H1 (cell line): Measurements from ENCODE around the gene PHLPP2.

Source experiments
- ATF2 ChIP-seq: IDR thresholded peaks from 2 replicates; pipeline ENCODE4 v1.6.1; 2012; ENCODE audit warnings: low read length, inconsistent platforms
- CEBPB ChIP-seq: IDR thresholded peaks from 2 replicates; pipeline ENCODE4 v1.6.1; 2012; ENCODE audit warnings: low read depth, low read length
- CTCF ChIP-seq, 3 experiments: IDR thresholded peaks; 1 replicate in 2 of 3; 2 replicates in 1 of 3; pipeline versions ENCODE4 v1.5.1 to v1.6.1; 2011; ENCODE audit warnings: low read length in 3 of 3, mild to moderate bottlenecking in 3 of 3, inconsistent platforms in 2 of 3, low read depth in 1 of 3, moderate library complexity in 1 of 3; ENCODE audit not compliant: insufficient read depth in 1 of 3; ENCODE audit errors: control extremely low read depth in 1 of 3
- E2F6 ChIP-seq: IDR thresholded peaks from 2 replicates; pipeline ENCODE4 v1.6.1; 2012; ENCODE audit warnings: inconsistent platforms
- EZH2 ChIP-seq: fragments of 200-600 bp; sonication (generic); IDR thresholded peaks from 2 replicates; pipeline ENCODE4 v1.7.1; 2012; ENCODE audit warnings: low read depth, mild to moderate bottlenecking, moderate library complexity, low read length, inconsistent platforms; ENCODE audit not compliant: severe bottlenecking
- TAF7 ChIP-seq: optimal IDR thresholded peaks from 2 replicates; pipeline ENCODE3; 2011; ENCODE audit warnings: low read depth, mild to moderate bottlenecking, inconsistent platforms, low read length, moderate library complexity, borderline replicate concordance
- USF2 ChIP-seq: IDR thresholded peaks from 2 replicates; pipeline ENCODE4 v1.6.1; 2011; ENCODE audit warnings: low read length, improper control_type of control experiment

GRCh38 chr16:71708696-71709095 is 15.8 kb downstream of the PHLPP2 start:
- TF ChIP-seq CTCF (IDR thresholded peaks at IDR 0.05; ENCODE audit: control extremely low read depth in 1 of 3, insufficient read depth in 1 of 3, low read depth in 1 of 3, low read length in 3 of 3) (no peak), TAF7 (no peak), ATF2 (no peak), EZH2 (no peak), USF2 (no peak), CEBPB (no peak), E2F6 (no peak)
